ENCODE data around the gene NRIP1.

DNA sequence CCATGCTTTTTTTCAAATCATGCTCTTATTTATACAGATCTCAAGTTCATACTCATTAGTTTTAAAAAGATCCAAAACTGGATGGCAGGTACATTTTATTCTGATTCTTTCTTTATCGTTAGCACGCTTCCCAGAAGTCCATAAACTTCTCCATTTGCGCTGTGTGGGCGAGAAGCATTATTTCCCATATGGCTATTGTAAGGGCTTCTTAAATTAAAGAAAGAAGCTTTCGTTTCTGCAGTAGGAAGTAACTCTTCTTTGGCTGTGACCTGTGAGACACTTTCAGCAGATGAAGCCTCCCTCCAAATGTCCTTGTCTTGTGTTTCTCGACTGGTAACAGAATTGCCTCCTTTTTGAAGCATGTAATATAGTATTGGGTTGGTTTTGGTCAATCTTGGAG is 100.2 kb downstream of the NRIP1 start:
- TF ChIP-seq CTCF (IDR thresholded peaks at IDR 0.05) (no peak), POLR2A (IDR thresholded peaks at IDR 0.05) (no peak), EP300 (IDR thresholded peaks at IDR 0.05) (no peak)

Measured in tibial nerve (tissue), 4 donors.